ENCODE measurements around the gene XRCC4. TPM values are rescaled to one million over a fixed set of nuclear protein-coding genes. Genes with fewer than 3 reads are reported as not detected.

The XRCC4 gene
- total and polyA plus RNA-seq, 2 of the 8 experiments (the other 6 are each of a cell fraction or from before 2014, with no cell fraction given): 3.0 to 8.3 TPM

GRCh38 chr5:83385812-83386211 lies 308.5 kb downstream of the XRCC4 start:
- Histone ChIP-seq H3K23ac (ENCODE audit: insufficient read length) (no peak overlapping the region), H3K18ac (ENCODE audit: extremely low read depth, low read length) (no peak overlapping the region), H3K4ac (replicated peaks; ENCODE audit: insufficient read length, low read depth, low read length) (no peak overlapping the region), H3K23me2 (ENCODE audit: low read depth, low read length) (no peaks in the 10 kb centered on the region), H3K27ac (ENCODE audit: low read depth, low read length) (no peak overlapping the region), H2BK15ac (ENCODE audit: low read length) (no peak overlapping the region), H2AFZ (ENCODE audit: low read length) (no peak overlapping the region), H4K91ac (replicated peaks; ENCODE audit: insufficient read length, low read length) (no peak overlapping the region), H2BK12ac (ENCODE audit: low read depth, low read length) (no peak overlapping the region), H3K36me3 (ENCODE audit: control insufficient read depth in 2 of 4, insufficient read depth in 4 of 4, low read length in 3 of 4) (no peaks in the 10 kb centered on the region), H3K9ac (replicated peaks in 1 of 4; ENCODE audit: extremely low read depth in 1 of 4, low read depth in 3 of 4, low read length in 3 of 4) (no peak overlapping the region), H2BK20ac (ENCODE audit: low read length) (no peak overlapping the region), H2AK5ac (ENCODE audit: low read depth, low read length) (no peak overlapping the region), H3K79me1 (ENCODE audit: low read depth, low read length) (no peaks in the 10 kb centered on the region), H3K79me2 (ENCODE audit: control insufficient read depth in 1 of 2, insufficient read depth in 2 of 2, low read length in 2 of 2) (no peaks in the 10 kb centered on the region), H4K5ac (ENCODE audit: insufficient read length, low read depth, low read length) (no peak overlapping the region), H3K14ac (ENCODE audit: insufficient read length) (no peak overlapping the region), H3K4me2 (ENCODE audit: insufficient read depth in 1 of 2, low read depth in 2 of 2, low read length in 2 of 2) (no peak overlapping the region), H3K4me1 (replicated peaks in 1 of 4; ENCODE audit: control insufficient read depth in 3 of 4, insufficient read depth in 4 of 4, low read length in 3 of 4) (no peaks in the 10 kb centered on the region), H3K56ac (replicated peaks; ENCODE audit: insufficient read length, low read depth, low read length) (no peak overlapping the region), H3K4me3 (ENCODE audit: extremely low read depth in 1 of 4, insufficient read depth in 2 of 4, low read depth in 3 of 4, low read length in 4 of 4) (no peak overlapping the region), H4K8ac (ENCODE audit: extremely low read depth, insufficient read depth, low read length) (no peak overlapping the region), H3K27me3 (replicated peaks in 1 of 4; ENCODE audit: control insufficient read depth in 3 of 4, extremely low read depth in 1 of 4, insufficient read depth in 3 of 4, low read length in 3 of 4) (no peaks in the 10 kb centered on the region), H2BK120ac (replicated peaks; ENCODE audit: low read depth, low read length) (no peak overlapping the region), H4K20me1 (replicated peaks in 1 of 2; ENCODE audit: control insufficient read depth in 1 of 2, insufficient read depth in 2 of 2, low read length in 2 of 2) (no peaks in the 10 kb centered on the region), H3K9me3 (ENCODE audit: insufficient read depth in 2 of 2, low read depth in 1 of 2, low read length in 1 of 2) (no peaks in the 10 kb centered on the region), H2BK5ac (ENCODE audit: low read depth, low read length) (no peak overlapping the region)
- DNase-seq (ENCODE audit: low read depth in 1 of 2, low spot score in 2 of 2) (no peak), FAIRE-seq (no peak)
- ChIA-PET CTCF (ENCODE audit: partially characterized antibody) (interaction anchor here (0.6 to 1.1 kb wide), 5 partner anchors 10 to 124 kb away, joined by 3 read pairs; no protein-coding TSS in a partner anchor), POLR2A (ENCODE audit: partially characterized antibody) (no interaction called here)
- whole genome bisulfite sequencing, 2 experiments (ENCODE audit: extremely low coverage in 1 of 2, insufficient coverage in 1 of 2, insufficient read length in 1 of 2, insufficient replicate concordance in 2 of 2, low coverage in 1 of 2, low lambda C conversion rate in 2 of 2, missing lambda C conversion rate in 1 of 2): 88% methylated on average over 4 of the region's 4 CpGs; no CpG with 5 or more reads in 1 of the 2 experiments
- TF ChIP-seq RXRA (IDR thresholded peaks at IDR 0.05; ENCODE audit: insufficient read depth, low read depth, low read length): no peak
- TF ChIP-seq JUN (IDR thresholded peaks at IDR 0.05; ENCODE audit: low read depth, low read length): no peak
- TF ChIP-seq CTCF (IDR thresholded peaks at IDR 0.05; ENCODE audit: control extremely low read depth in 1 of 3, insufficient read depth in 1 of 3, low read depth in 1 of 3, low read length in 3 of 3): peak in 1 of 3 experiments; percentile 36; a peak in 1 of 4 replicates
